WTC11 (cell line): ENCODE results near the gene SPI1. TPM values are rescaled to one million over a fixed set of nuclear protein-coding genes. Genes with fewer than 3 reads are reported as not detected.

Source experiments
- ATAC-seq: fragments of 200-7000 bp; cut with Tn5 transposase; 2 replicates; pipeline ENCODE4 v1.10.0; 2021; ENCODE audit warnings: mild to moderate bottlenecking, moderate library complexity
- CTCF ChIA-PET: fragments of 300-600 bp; sonication (Branson Sonifier 250); formaldehyde crosslinking; loops from one replicate; lab custom pipeline; 2021; ENCODE audit warnings: antibody characterized with exemption; lab: Charles Lee
- POLR2A ChIA-PET: fragments of 350-600 bp; sonication (Branson Sonifier 250); formaldehyde crosslinking; loops from one replicate; lab custom pipeline; 2021; ENCODE audit warnings: antibody characterized with exemption; lab: Charles Lee
- DNase-seq: peaks from one replicate; pipeline ENCODE4 v3.0.0; 2021; ENCODE audit warnings: low spot score
- H3K27ac Mint-ChIP-seq: 2 replicates; pipeline ENCODE4 v1.8.0; 2021; ENCODE audit warnings: mixed read lengths
- H3K27me3 Mint-ChIP-seq: 2 replicates; pipeline ENCODE4 v1.8.0; 2021; ENCODE audit warnings: low read depth, mild to moderate bottlenecking, moderate library complexity, mixed read lengths
- H3K36me3 Mint-ChIP-seq: 2 replicates; pipeline ENCODE4 v1.8.0; 2021; ENCODE audit warnings: mixed read lengths
- H3K4me1 Mint-ChIP-seq: 2 replicates; pipeline ENCODE4 v1.8.0; 2022; ENCODE audit warnings: mixed read lengths
- H3K4me3 Mint-ChIP-seq: 2 replicates; pipeline ENCODE4 v1.8.0; 2021; ENCODE audit warnings: mild to moderate bottlenecking, moderate library complexity, mixed read lengths
- H3K9me3 Mint-ChIP-seq: 2 replicates; pipeline ENCODE4 v1.8.0; 2021; ENCODE audit warnings: mixed read lengths
- ELF4 ChIP-seq: sonication (generic); formaldehyde crosslinking; IDR thresholded peaks from 2 replicates; pipeline ENCODE4 v1.8.1; 2022; ENCODE audit warnings: low read depth, mild to moderate bottlenecking, moderate library complexity, missing genetic modification reagents
- ESRRA ChIP-seq: sonication (generic); formaldehyde crosslinking; IDR thresholded peaks from 2 replicates; pipeline ENCODE4 v1.8.1; 2022; ENCODE audit warnings: mild to moderate bottlenecking, missing genetic modification reagents, borderline replicate concordance
- GRHL2 ChIP-seq: fragments of 250-450 bp; sonication (Bioruptor Pico); IDR thresholded peaks from 2 replicates; pipeline ENCODE4 v1.8.0; 2022; ENCODE audit warnings: mild to moderate bottlenecking, moderate library complexity; ENCODE audit not compliant: insufficient replicate concordance, severe bottlenecking
- GTF2I ChIP-seq: fragments of 250-450 bp; sonication (Bioruptor Pico); conservative IDR thresholded peaks from 2 replicates; pipeline ENCODE4 v1.4.0; 2021; ENCODE audit warnings: mild to moderate bottlenecking
- JAZF1 ChIP-seq: fragments of 250-450 bp; sonication (Bioruptor Pico); IDR thresholded peaks from 2 replicates; pipeline ENCODE4 v1.9.0; 2021; ENCODE audit warnings: moderate library complexity, mild to moderate bottlenecking, inconsistent platforms
- NFE2L1 ChIP-seq: sonication (generic); formaldehyde crosslinking; IDR thresholded peaks from 2 replicates; pipeline ENCODE4 v1.8.1; 2023; ENCODE audit warnings: missing genetic modification reagents
- NFYB ChIP-seq: sonication (generic); formaldehyde crosslinking; conservative IDR thresholded peaks from 2 replicates; pipeline ENCODE4 v1.8.0; 2022; ENCODE audit warnings: low read depth, missing genetic modification reagents
- NR2C2 ChIP-seq: sonication (generic); formaldehyde crosslinking; IDR thresholded peaks from 2 replicates; pipeline ENCODE4 v1.8.0; 2022; ENCODE audit warnings: mild to moderate bottlenecking, missing genetic modification reagents
- NR3C1 ChIP-seq: sonication (generic); formaldehyde crosslinking; conservative IDR thresholded peaks from 2 replicates; pipeline ENCODE4 v1.8.1; 2023; ENCODE audit warnings: low read depth, mild to moderate bottlenecking, missing genetic modification reagents
- RORB ChIP-seq: fragments of 250-450 bp; sonication (Bioruptor Pico); IDR thresholded peaks from 2 replicates; pipeline ENCODE4 v1.9.0; 2021; ENCODE audit warnings: mild to moderate bottlenecking
- ZNF121 ChIP-seq: sonication (generic); formaldehyde crosslinking; IDR thresholded peaks from 2 replicates; pipeline ENCODE4 v1.8.0; 2023; ENCODE audit warnings: missing genetic modification reagents
- ZNF219 ChIP-seq: sonication (generic); formaldehyde crosslinking; IDR thresholded peaks from 2 replicates; pipeline ENCODE4 v1.8.0; 2023; ENCODE audit warnings: missing genetic modification reagents, mild to moderate bottlenecking, borderline replicate concordance
- total RNA-seq: library from RNA; stranded (reverse); gene quantifications from 3 replicates; pipeline ENCODE4 v1.2.3, GENCODE V29; 2021
- TF ChIP-seq, protein P1 (sequence below): sonication (generic); formaldehyde crosslinking; IDR thresholded peaks from 2 replicates; pipeline ENCODE4 v1.8.1; 2023; ENCODE audit warnings: mild to moderate bottlenecking, missing genetic modification reagents, borderline replicate concordance
- TF ChIP-seq, protein P2 (sequence below): fragments of 250-450 bp; sonication (Bioruptor Pico); conservative IDR thresholded peaks from 2 replicates; pipeline ENCODE4 v1.9.0; 2021; ENCODE audit warnings: mild to moderate bottlenecking
- TF ChIP-seq, protein P3 (sequence below): fragments of 200-600 bp; IDR thresholded peaks from 2 replicates; pipeline ENCODE4 v1.8.0; 2022; ENCODE audit warnings: antibody characterized with exemption

Gene SPI1
- total RNA-seq, 1 experiment from 2014 or later, result 0.59 TPM

GRCh38 chr11:47340010-47340409 lies 38.3 kb downstream of the SPI1 start:
- TF ChIP-seq ZNF121 (CRISPR knock-in tag), result no peak
- no peak for TF ChIP-seq ZNF219 (CRISPR knock-in tag)
- no peak for TF ChIP-seq ELF4 (CRISPR knock-in tag)
- no peak for TF ChIP-seq NR3C1 (CRISPR knock-in tag)
- Mint-ChIP-seq H3K36me3 (no peaks in the 10 kb centered on the region), H3K4me3 (no peak overlapping the region), H3K27me3 (no peaks in the 10 kb centered on the region), H3K9me3 (no peaks in the 10 kb centered on the region), H3K4me1 (no peaks in the 10 kb centered on the region), H3K27ac (no peak overlapping the region)
- POLR2A ChIA-PET, result no interaction called here
- DNase-seq, result no peak
- ATAC-seq, result no peak
- CTCF ChIA-PET, result no interaction called here

DNA sequence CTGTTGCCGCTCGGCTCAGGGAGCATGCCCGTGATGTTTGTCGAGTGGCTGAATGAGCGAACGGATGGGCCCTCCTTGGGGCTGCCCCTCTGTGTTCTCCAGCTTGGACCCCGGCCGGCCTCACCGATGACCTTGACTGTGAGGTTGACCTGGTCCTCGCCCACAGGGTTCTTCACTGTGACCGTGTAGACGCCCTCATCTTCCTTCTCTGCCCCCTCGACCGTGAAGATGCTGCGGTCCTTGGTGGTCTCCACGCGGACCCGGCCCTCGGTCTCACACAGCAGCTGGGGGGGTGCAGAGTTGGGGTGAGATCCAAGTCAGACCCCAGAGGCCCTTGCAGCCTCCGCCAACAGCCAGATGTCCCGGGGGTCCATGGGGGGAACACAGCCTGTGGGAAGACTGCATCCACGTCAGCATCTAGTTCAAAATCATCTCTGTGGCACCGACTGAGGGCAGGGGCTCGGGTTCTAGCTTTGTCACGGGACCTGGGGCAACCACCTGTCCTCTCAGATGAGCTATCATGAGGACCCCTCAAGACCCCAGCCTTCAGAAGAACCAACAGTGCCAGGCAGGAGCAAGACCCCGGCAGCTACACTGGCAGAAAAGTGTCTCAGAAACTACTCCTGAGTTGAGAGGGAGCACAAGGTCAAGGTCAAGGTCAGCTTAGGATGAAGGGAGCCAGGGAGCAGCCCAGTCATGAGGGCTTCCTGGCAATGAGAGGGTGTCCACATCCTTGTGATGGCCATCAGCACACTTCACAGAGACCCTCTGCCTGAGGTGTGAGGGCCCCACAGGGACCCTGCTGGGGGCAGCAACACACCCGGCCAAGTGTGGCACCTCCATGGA lies 39.7 kb downstream of the SPI1 start:
- no peak for ATAC-seq
- no peak overlapping the region for H3K4me3 Mint-ChIP-seq
- H3K9me3 Mint-ChIP-seq, result no peaks in the 10 kb centered on the region
- no peaks in the 10 kb centered on the region for H3K36me3 Mint-ChIP-seq
- no peak for DNase-seq
- H3K4me1 Mint-ChIP-seq, result no peaks in the 10 kb centered on the region
- H3K27me3 Mint-ChIP-seq, result no peaks in the 10 kb centered on the region
- TF ChIP-seq NR2C2 (CRISPR knock-in tag) (no peak), GTF2I (no peak), ZNF121 (CRISPR knock-in tag) (no peak), RORB (CRISPR knock-in tag) (no peak), GRHL2 (CRISPR knock-in tag) (no peak), NFYB (CRISPR knock-in tag) (no peak), ESRRA (CRISPR knock-in tag) (no peak), JAZF1 (no peak), NFE2L1 (CRISPR knock-in tag) (no peak)
- TF ChIP-seq, protein P1, sequence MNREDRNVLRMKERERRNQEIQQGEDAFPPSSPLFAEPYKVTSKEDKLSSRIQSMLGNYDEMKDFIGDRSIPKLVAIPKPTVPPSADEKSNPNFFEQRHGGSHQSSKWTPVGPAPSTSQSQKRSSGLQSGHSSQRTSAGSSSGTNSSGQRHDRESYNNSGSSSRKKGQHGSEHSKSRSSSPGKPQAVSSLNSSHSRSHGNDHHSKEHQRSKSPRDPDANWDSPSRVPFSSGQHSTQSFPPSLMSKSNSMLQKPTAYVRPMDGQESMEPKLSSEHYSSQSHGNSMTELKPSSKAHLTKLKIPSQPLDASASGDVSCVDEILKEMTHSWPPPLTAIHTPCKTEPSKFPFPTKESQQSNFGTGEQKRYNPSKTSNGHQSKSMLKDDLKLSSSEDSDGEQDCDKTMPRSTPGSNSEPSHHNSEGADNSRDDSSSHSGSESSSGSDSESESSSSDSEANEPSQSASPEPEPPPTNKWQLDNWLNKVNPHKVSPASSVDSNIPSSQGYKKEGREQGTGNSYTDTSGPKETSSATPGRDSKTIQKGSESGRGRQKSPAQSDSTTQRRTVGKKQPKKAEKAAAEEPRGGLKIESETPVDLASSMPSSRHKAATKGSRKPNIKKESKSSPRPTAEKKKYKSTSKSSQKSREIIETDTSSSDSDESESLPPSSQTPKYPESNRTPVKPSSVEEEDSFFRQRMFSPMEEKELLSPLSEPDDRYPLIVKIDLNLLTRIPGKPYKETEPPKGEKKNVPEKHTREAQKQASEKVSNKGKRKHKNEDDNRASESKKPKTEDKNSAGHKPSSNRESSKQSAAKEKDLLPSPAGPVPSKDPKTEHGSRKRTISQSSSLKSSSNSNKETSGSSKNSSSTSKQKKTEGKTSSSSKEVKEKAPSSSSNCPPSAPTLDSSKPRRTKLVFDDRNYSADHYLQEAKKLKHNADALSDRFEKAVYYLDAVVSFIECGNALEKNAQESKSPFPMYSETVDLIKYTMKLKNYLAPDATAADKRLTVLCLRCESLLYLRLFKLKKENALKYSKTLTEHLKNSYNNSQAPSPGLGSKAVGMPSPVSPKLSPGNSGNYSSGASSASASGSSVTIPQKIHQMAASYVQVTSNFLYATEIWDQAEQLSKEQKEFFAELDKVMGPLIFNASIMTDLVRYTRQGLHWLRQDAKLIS (CRISPR knock-in tag), result no peak
- TF ChIP-seq, protein P2, sequence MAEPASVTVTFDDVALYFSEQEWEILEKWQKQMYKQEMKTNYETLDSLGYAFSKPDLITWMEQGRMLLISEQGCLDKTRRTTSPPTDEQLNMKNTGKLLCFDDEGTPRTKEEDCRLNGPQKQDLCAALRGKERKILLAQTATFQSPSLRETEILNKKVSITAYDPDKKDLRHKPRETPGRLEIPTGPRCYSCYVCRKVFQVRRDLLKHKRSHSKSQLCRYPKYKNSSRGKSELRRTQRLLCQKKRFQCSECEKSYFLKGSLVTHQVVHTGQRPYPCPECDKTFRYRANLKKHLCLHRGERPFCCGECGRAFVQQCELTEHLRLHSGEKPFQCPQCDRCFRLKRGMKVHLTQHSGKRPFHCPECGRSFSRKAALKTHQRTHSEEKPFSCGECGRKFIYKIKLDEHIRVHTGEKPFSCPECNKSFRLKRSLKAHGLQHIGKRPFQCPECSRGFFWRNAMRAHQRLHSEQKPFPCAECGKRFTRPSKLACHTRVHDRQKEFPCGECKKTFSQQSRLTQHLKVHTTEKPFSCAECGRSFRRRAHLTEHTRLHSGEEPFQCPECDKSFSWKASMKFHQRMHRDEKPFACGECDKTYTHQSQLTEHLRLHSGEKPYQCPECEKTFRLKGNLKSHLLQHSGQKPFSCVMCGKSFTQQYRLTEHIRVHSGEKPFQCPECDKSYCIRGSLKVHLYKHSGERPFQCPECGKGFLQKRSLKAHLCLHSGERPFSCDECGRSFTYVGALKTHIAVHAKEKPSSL (CRISPR knock-in tag), result no peak
- TF ChIP-seq, protein P3, sequence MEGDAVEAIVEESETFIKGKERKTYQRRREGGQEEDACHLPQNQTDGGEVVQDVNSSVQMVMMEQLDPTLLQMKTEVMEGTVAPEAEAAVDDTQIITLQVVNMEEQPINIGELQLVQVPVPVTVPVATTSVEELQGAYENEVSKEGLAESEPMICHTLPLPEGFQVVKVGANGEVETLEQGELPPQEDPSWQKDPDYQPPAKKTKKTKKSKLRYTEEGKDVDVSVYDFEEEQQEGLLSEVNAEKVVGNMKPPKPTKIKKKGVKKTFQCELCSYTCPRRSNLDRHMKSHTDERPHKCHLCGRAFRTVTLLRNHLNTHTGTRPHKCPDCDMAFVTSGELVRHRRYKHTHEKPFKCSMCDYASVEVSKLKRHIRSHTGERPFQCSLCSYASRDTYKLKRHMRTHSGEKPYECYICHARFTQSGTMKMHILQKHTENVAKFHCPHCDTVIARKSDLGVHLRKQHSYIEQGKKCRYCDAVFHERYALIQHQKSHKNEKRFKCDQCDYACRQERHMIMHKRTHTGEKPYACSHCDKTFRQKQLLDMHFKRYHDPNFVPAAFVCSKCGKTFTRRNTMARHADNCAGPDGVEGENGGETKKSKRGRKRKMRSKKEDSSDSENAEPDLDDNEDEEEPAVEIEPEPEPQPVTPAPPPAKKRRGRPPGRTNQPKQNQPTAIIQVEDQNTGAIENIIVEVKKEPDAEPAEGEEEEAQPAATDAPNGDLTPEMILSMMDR, result no peak
- POLR2A ChIA-PET, result no interaction called here
- CTCF ChIA-PET, result interaction anchor here (1.1 kb wide), 1 partner anchor 16 kb away, joined by 4 read pairs; no protein-coding TSS in a partner anchor
- no peak overlapping the region for H3K27ac Mint-ChIP-seq
